Stimulated activated CD4-positive, alpha-beta T cell treated with anti-CD3 and anti-CD28 coated beads, Interleukin-1b, Interleukin-23, amount 100 ng/mL, for 1 hour (primary cell): ENCODE data around the gene CLSTN1.
"Not testable (repeated sequence)": the region's sequence is repeated elsewhere in the genome, so short reads cannot be mapped to it uniquely, and the experiment has no call there.

ENCODE experiments used
- DNase-seq, 2 donors: peaks; one replicate each; pipeline ENCODE4 v3.0.0-alpha.2; 2020; ENCODE audit warnings: low read depth in 2 of 2

The CLSTN1 gene

GRCh38 chr1:9797049-9797448, 26.7 kb downstream of the CLSTN1 start:
- DNase-seq: no peak

- DNase-seq: no peak
Measured at GRCh38 chr1:9794081-9794480, 29.7 kb downstream of the CLSTN1 start.

GRCh38 chr1:9793291-9793690, 30.5 kb downstream of the CLSTN1 start:
- DNase-seq: no peak

GRCh38 chr1:9792156-9793042, 31.4 kb downstream of the CLSTN1 start:
- no peak for DNase-seq

- DNase-seq: not testable (repeated sequence)
Measured at GRCh38 chr1:9789700-9790099, 34.1 kb downstream of the CLSTN1 start.

- DNase-seq: peak in 1 of 2 donors; percentile 12
Measured at GRCh38 chr1:9787702-9788101, 36.1 kb downstream of the CLSTN1 start.

- DNase-seq: no peak
Measured at GRCh38 chr1:9785406-9785805, 38.4 kb downstream of the CLSTN1 start.

GRCh38 chr1:9784508-9785133, 39.1 kb downstream of the CLSTN1 start:
- peak; percentile 20 to 38 for DNase-seq

- DNase-seq: no peak
Measured at GRCh38 chr1:9782897-9783296, 40.9 kb downstream of the CLSTN1 start.

- DNase-seq: no peak
Measured at GRCh38 chr1:9782116-9782751, 41.5 kb downstream of the CLSTN1 start.

- DNase-seq: no peak
Measured at GRCh38 chr1:9780554-9781110, 43.1 kb downstream of the CLSTN1 start.

- no peak for DNase-seq
Measured at GRCh38 chr1:9778905-9779304, 44.9 kb downstream of the CLSTN1 start.

- no peak for DNase-seq
Measured at GRCh38 chr1:9776685-9777084, 47.1 kb downstream of the CLSTN1 start.

- DNase-seq: no peak
Measured at GRCh38 chr1:9774712-9775679, 48.8 kb downstream of the CLSTN1 start.

GRCh38 chr1:9770298-9770697, 53.5 kb downstream of the CLSTN1 start:
- no peak for DNase-seq

GRCh38 chr1:9768983-9769382, 54.8 kb downstream of the CLSTN1 start:
- no peak for DNase-seq

- DNase-seq: no peak
Measured at GRCh38 chr1:9767964-9768668, 55.6 kb downstream of the CLSTN1 start.

- DNase-seq: no peak
Measured at GRCh38 chr1:9766759-9767442, 56.9 kb downstream of the CLSTN1 start.

- DNase-seq: no peak
Measured at GRCh38 chr1:9764550-9764949, 59.2 kb downstream of the CLSTN1 start.

- DNase-seq: no peak
Measured at GRCh38 chr1:9763914-9764313, 59.9 kb downstream of the CLSTN1 start.
